Peyer's patch (tissue), 4 donors: Measurements from ENCODE around the gene TCF23.

Experiments used
- POLR2A ChIP-seq, 2 donors: fragments of 450-650 bp; IDR thresholded peaks; one replicate each; pipeline ENCODE4 v1.5.1; 2017; ENCODE audit warnings: antibody characterized with exemption in 2 of 2, mild to moderate bottlenecking in 2 of 2, moderate library complexity in 2 of 2
- TF ChIP-seq, protein P1 (sequence below), 6 experiments: fragments of 450-650 bp in 4 of 6; fragments of 200-600 bp in 2 of 6; sonication (generic) in 1 of 6; IDR thresholded peaks; one replicate each; pipeline ENCODE4 v1.5.1; 2017 to 2019; ENCODE audit warnings: antibody characterized with exemption in 6 of 6, mild to moderate bottlenecking in 3 of 6, moderate library complexity in 1 of 6

DNA sequence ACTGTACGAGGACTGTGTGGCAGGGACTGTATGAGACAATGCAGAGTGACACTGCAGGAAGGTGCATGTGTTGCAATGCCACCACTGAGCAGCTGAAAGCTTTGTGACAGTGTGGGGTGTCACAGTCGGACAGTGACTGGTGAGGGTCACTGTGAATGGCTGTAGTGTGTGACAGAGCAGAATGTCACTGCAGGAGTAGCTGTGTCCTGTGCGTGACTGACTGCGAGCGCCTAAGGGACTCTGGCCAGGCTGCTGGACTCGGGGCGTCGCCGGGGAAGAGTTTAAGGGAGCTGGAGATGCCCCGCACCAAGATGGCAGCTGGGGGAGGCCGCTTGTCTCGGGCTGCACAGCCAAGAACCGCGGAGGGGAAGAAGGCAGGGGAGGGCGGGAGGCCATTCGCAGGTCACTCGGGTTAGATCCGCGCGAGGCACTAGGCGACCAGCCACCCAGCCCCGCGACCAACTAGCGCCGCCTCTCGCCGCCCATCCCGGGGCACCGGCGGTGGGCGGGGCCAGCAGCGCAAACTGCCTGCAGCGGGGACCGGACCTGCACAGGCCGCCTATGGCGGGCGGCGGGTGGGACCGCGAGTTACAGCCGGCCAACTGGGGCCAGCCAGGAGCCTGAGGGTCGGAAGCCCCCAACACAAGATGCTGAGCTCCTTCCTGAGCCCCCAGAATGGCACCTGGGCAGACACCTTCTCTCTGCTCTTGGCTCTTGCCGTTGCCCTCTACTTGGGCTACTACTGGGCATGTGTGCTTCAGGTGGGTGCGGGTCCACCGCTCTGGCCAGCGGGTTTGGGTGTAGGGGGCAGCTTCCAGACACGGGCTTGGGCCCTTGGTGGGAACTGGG, 25.3 kb upstream of the TCF23 start, which contains the start of gene ABHD1:
- TF ChIP-seq, protein P1, sequence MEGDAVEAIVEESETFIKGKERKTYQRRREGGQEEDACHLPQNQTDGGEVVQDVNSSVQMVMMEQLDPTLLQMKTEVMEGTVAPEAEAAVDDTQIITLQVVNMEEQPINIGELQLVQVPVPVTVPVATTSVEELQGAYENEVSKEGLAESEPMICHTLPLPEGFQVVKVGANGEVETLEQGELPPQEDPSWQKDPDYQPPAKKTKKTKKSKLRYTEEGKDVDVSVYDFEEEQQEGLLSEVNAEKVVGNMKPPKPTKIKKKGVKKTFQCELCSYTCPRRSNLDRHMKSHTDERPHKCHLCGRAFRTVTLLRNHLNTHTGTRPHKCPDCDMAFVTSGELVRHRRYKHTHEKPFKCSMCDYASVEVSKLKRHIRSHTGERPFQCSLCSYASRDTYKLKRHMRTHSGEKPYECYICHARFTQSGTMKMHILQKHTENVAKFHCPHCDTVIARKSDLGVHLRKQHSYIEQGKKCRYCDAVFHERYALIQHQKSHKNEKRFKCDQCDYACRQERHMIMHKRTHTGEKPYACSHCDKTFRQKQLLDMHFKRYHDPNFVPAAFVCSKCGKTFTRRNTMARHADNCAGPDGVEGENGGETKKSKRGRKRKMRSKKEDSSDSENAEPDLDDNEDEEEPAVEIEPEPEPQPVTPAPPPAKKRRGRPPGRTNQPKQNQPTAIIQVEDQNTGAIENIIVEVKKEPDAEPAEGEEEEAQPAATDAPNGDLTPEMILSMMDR (IDR thresholded peaks at IDR 0.05) = peak in 2 of 6 experiments; percentile 12 to 15
- peak in 1 of 2 donors; percentile 35 for TF ChIP-seq POLR2A (IDR thresholded peaks at IDR 0.05)
